GM12878 (cell line): ENCODE results near the gene ATP13A5.

ENCODE experiments used
- NR2F1 ChIP-seq: fragments of 450-650 bp; conservative IDR thresholded peaks from 2 replicates; pipeline ENCODE4 v1.6.1; 2017; ENCODE audit warnings: mild to moderate bottlenecking
- POLR2A ChIP-seq: IDR thresholded peaks from 2 replicates; pipeline ENCODE4 v1.6.1; 2011; ENCODE audit warnings: low read depth, mild to moderate bottlenecking, low read length
- RFX5 ChIP-seq: IDR thresholded peaks from 2 replicates; pipeline ENCODE4 v1.6.1; 2011; ENCODE audit warnings: low read depth, low read length, improper control_type of control experiment
- SP1 ChIP-seq: IDR thresholded peaks from one replicate; pipeline ENCODE4 v1.6.1; 2011; ENCODE audit warnings: low read depth, low read length
- SREBF1 ChIP-seq: IDR thresholded peaks from 2 replicates; pipeline ENCODE4 v1.6.1; 2012; ENCODE audit warnings: mild to moderate bottlenecking, low read length
- ZNF384 ChIP-seq: IDR thresholded peaks from 2 replicates; pipeline ENCODE4 v1.6.1; 2012; ENCODE audit warnings: low read depth, mild to moderate bottlenecking, low read length, improper control_type of control experiment, borderline replicate concordance
- TF ChIP-seq, protein P1 (sequence below), 3 experiments: IDR thresholded peaks in 2 of 3; conservative IDR thresholded peaks in 1 of 3; 2 replicates each; pipeline ENCODE4 v1.5.1; 2011; ENCODE audit warnings: low read depth in 3 of 3, low read length in 3 of 3, mild to moderate bottlenecking in 3 of 3, control low read depth in 2 of 3, moderate library complexity in 2 of 3, inconsistent platforms in 1 of 3, mixed read lengths in 1 of 3; ENCODE audit not compliant: control insufficient read depth in 2 of 3, insufficient read depth in 1 of 3; ENCODE audit errors: extremely low read depth in 1 of 3
- TF ChIP-seq, protein P2 (sequence below): fragments of 150-350 bp; IDR thresholded peaks from 2 replicates; pipeline ENCODE4 v1.6.1; 2016; ENCODE audit warnings: low read depth, low read length
- TF ChIP-seq, protein P3 (sequence below): IDR thresholded peaks from 2 replicates; pipeline ENCODE4 v1.6.1; 2011; ENCODE audit warnings: mild to moderate bottlenecking, low read depth, low read length, moderate library complexity; ENCODE audit not compliant: insufficient replicate concordance
- TF ChIP-seq, protein P4 (sequence below): IDR thresholded peaks from 2 replicates; pipeline ENCODE4 v1.6.1; 2012; ENCODE audit warnings: improper control_type of control experiment, low read depth, low read length; ENCODE audit not compliant: insufficient replicate concordance
- TF ChIP-seq, protein P5 (sequence below): fragments of 450-650 bp; IDR thresholded peaks from 2 replicates; pipeline ENCODE4 v1.6.1; 2018; ENCODE audit warnings: mild to moderate bottlenecking, low read depth, moderate library complexity; ENCODE audit not compliant: partially characterized antibody

DNA sequence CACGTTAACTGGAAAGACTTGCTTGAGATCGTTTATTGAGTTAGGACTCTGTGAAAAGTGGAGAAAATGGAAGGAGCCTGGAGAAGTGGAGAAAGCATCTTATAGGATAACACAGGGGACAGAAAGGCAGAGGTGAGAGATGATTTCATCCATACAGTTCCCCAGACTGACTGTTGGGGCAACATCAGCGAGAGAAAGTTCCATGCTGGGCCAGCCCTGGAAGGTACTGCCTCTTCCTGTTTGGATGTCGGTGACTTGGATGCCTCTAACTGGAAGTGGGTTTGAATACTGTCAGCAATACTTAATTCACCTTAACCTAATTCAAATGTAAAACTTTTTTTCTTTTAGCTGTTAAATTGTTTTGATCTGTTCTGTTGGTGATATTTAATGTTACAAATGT lies 32.3 kb downstream of the ATP13A5 start:
- TF ChIP-seq, protein P1, sequence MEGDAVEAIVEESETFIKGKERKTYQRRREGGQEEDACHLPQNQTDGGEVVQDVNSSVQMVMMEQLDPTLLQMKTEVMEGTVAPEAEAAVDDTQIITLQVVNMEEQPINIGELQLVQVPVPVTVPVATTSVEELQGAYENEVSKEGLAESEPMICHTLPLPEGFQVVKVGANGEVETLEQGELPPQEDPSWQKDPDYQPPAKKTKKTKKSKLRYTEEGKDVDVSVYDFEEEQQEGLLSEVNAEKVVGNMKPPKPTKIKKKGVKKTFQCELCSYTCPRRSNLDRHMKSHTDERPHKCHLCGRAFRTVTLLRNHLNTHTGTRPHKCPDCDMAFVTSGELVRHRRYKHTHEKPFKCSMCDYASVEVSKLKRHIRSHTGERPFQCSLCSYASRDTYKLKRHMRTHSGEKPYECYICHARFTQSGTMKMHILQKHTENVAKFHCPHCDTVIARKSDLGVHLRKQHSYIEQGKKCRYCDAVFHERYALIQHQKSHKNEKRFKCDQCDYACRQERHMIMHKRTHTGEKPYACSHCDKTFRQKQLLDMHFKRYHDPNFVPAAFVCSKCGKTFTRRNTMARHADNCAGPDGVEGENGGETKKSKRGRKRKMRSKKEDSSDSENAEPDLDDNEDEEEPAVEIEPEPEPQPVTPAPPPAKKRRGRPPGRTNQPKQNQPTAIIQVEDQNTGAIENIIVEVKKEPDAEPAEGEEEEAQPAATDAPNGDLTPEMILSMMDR (IDR thresholded peaks at IDR 0.05 in 2 of 3, conservative IDR thresholded peaks at IDR 0.05 in 1 of 3; ENCODE audit: control insufficient read depth in 2 of 3, extremely low read depth in 1 of 3, insufficient read depth in 1 of 3, low read depth in 3 of 3, low read length in 3 of 3), result no peak
- TF ChIP-seq, protein P2, sequence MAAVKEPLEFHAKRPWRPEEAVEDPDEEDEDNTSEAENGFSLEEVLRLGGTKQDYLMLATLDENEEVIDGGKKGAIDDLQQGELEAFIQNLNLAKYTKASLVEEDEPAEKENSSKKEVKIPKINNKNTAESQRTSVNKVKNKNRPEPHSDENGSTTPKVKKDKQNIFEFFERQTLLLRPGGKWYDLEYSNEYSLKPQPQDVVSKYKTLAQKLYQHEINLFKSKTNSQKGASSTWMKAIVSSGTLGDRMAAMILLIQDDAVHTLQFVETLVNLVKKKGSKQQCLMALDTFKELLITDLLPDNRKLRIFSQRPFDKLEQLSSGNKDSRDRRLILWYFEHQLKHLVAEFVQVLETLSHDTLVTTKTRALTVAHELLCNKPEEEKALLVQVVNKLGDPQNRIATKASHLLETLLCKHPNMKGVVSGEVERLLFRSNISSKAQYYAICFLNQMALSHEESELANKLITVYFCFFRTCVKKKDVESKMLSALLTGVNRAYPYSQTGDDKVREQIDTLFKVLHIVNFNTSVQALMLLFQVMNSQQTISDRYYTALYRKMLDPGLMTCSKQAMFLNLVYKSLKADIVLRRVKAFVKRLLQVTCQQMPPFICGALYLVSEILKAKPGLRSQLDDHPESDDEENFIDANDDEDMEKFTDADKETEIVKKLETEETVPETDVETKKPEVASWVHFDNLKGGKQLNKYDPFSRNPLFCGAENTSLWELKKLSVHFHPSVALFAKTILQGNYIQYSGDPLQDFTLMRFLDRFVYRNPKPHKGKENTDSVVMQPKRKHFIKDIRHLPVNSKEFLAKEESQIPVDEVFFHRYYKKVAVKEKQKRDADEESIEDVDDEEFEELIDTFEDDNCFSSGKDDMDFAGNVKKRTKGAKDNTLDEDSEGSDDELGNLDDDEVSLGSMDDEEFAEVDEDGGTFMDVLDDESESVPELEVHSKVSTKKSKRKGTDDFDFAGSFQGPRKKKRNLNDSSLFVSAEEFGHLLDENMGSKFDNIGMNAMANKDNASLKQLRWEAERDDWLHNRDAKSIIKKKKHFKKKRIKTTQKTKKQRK, result no peak
- no peak for TF ChIP-seq POLR2A
- TF ChIP-seq SREBF1, result no peak
- TF ChIP-seq, protein P3, sequence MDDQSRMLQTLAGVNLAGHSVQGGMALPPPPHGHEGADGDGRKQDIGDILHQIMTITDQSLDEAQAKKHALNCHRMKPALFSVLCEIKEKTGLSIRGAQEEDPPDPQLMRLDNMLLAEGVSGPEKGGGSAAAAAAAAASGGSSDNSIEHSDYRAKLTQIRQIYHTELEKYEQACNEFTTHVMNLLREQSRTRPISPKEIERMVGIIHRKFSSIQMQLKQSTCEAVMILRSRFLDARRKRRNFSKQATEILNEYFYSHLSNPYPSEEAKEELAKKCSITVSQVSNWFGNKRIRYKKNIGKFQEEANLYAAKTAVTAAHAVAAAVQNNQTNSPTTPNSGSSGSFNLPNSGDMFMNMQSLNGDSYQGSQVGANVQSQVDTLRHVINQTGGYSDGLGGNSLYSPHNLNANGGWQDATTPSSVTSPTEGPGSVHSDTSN, result no peak
- TF ChIP-seq SP1, result no peak
- TF ChIP-seq RFX5, result no peak
- TF ChIP-seq, protein P4, sequence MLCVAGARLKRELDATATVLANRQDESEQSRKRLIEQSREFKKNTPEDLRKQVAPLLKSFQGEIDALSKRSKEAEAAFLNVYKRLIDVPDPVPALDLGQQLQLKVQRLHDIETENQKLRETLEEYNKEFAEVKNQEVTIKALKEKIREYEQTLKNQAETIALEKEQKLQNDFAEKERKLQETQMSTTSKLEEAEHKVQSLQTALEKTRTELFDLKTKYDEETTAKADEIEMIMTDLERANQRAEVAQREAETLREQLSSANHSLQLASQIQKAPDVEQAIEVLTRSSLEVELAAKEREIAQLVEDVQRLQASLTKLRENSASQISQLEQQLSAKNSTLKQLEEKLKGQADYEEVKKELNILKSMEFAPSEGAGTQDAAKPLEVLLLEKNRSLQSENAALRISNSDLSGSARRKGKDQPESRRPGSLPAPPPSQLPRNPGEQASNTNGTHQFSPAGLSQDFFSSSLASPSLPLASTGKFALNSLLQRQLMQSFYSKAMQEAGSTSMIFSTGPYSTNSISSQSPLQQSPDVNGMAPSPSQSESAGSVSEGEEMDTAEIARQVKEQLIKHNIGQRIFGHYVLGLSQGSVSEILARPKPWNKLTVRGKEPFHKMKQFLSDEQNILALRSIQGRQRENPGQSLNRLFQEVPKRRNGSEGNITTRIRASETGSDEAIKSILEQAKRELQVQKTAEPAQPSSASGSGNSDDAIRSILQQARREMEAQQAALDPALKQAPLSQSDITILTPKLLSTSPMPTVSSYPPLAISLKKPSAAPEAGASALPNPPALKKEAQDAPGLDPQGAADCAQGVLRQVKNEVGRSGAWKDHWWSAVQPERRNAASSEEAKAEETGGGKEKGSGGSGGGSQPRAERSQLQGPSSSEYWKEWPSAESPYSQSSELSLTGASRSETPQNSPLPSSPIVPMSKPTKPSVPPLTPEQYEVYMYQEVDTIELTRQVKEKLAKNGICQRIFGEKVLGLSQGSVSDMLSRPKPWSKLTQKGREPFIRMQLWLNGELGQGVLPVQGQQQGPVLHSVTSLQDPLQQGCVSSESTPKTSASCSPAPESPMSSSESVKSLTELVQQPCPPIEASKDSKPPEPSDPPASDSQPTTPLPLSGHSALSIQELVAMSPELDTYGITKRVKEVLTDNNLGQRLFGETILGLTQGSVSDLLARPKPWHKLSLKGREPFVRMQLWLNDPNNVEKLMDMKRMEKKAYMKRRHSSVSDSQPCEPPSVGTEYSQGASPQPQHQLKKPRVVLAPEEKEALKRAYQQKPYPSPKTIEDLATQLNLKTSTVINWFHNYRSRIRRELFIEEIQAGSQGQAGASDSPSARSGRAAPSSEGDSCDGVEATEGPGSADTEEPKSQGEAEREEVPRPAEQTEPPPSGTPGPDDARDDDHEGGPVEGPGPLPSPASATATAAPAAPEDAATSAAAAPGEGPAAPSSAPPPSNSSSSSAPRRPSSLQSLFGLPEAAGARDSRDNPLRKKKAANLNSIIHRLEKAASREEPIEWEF, result no peak
- TF ChIP-seq ZNF384, result no peak
- TF ChIP-seq, protein P5, sequence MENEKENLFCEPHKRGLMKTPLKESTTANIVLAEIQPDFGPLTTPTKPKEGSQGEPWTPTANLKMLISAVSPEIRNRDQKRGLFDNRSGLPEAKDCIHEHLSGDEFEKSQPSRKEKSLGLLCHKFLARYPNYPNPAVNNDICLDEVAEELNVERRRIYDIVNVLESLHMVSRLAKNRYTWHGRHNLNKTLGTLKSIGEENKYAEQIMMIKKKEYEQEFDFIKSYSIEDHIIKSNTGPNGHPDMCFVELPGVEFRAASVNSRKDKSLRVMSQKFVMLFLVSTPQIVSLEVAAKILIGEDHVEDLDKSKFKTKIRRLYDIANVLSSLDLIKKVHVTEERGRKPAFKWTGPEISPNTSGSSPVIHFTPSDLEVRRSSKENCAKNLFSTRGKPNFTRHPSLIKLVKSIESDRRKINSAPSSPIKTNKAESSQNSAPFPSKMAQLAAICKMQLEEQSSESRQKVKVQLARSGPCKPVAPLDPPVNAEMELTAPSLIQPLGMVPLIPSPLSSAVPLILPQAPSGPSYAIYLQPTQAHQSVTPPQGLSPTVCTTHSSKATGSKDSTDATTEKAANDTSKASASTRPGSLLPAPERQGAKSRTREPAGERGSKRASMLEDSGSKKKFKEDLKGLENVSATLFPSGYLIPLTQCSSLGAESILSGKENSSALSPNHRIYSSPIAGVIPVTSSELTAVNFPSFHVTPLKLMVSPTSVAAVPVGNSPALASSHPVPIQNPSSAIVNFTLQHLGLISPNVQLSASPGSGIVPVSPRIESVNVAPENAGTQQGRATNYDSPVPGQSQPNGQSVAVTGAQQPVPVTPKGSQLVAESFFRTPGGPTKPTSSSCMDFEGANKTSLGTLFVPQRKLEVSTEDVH, result no peak
- no peak for TF ChIP-seq NR2F1
